Measurements from ENCODE around the gene IVL. TPM values are rescaled to one million over a fixed set of nuclear protein-coding genes. Genes with fewer than 3 reads are reported as not detected.

Gene IVL
- total RNA-seq, 2 experiments from 2014 or later, result not detected

GRCh38 chr1:152873495-152873894 is 34.9 kb upstream of the IVL start:
- ChIA-PET CTCF (no interaction called here), POLR2A (no interaction called here)
- no peak for TF ChIP-seq CTCF (IDR thresholded peaks at IDR 0.05)

GRCh38 chr1:152876827-152877226 is 31.5 kb upstream of the IVL start:
- intact Hi-C loops (cut with DNase I, micrococcal nuclease), result no loop called here
- ChIA-PET POLR2A (no interaction called here), CTCF (no interaction called here)
- no peaks in the 10 kb centered on the region for H3K36me3 ChIP-seq (ENCODE audit: insufficient read depth, low read length)
- Mint-ChIP-seq H3K4me1 (ENCODE audit: low read depth) (no peaks in the 10 kb centered on the region), H3K9me3 (no peaks in the 10 kb centered on the region), H3K27ac (no peak overlapping the region), H3K4me3 (no peak overlapping the region), H3K36me3 (ENCODE audit: low read depth) (no peaks in the 10 kb centered on the region), H3K27me3 (peaks cover 9% of the 10 kb centered on the region)
- H3K27ac ChIP-seq (ENCODE audit: low read depth in 1 of 2, low read length in 2 of 2), result no peak overlapping the region
- no peaks in the 10 kb centered on the region for H3K9me3 ChIP-seq (ENCODE audit: control insufficient read depth in 1 of 2, insufficient read depth in 1 of 2, low read length in 2 of 2)
- no peaks in the 10 kb centered on the region for H3K27me3 ChIP-seq (ENCODE audit: control insufficient read depth in 1 of 2, insufficient read depth in 2 of 2, low read length in 2 of 2)
- DNase-seq, result no peak
- ATAC-seq (ENCODE audit: poor library complexity), result no peak
- TF ChIP-seq CTCF (IDR thresholded peaks at IDR 0.05), result no peak
- H3K4me3 ChIP-seq (ENCODE audit: low read length), result no peak overlapping the region
- no peaks in the 10 kb centered on the region for H3K4me1 ChIP-seq (ENCODE audit: insufficient read depth, low read length)

More at GRCh38 chr1:152873495-152873894, 34.9 kb upstream of the IVL start:
- H3K4me1 Mint-ChIP-seq (ENCODE audit: low read depth), result no peaks in the 10 kb centered on the region
- no peak for DNase-seq
- H3K27ac Mint-ChIP-seq, result no peak overlapping the region
- intact Hi-C loops (cut with DNase I, micrococcal nuclease), result no loop called here
- H3K27me3 ChIP-seq (ENCODE audit: control insufficient read depth in 1 of 2, insufficient read depth in 2 of 2, low read length in 2 of 2), result no peaks in the 10 kb centered on the region
- H3K27me3 Mint-ChIP-seq, result peaks cover 18% of the 10 kb centered on the region
- H3K4me3 Mint-ChIP-seq, result no peak overlapping the region
- no peaks in the 10 kb centered on the region for H3K36me3 ChIP-seq (ENCODE audit: insufficient read depth, low read length)
- H3K4me1 ChIP-seq (ENCODE audit: insufficient read depth, low read length), result no peaks in the 10 kb centered on the region
- peaks cover 0 to 3% of the 10 kb centered on the region in 2 experiments for H3K9me3 ChIP-seq (ENCODE audit: control insufficient read depth in 1 of 2, insufficient read depth in 1 of 2, low read length in 2 of 2)
- no peak overlapping the region for H3K4me3 ChIP-seq (ENCODE audit: low read length)
- no peak overlapping the region for H3K27ac ChIP-seq (ENCODE audit: low read depth in 1 of 2, low read length in 2 of 2)
- no peak for ATAC-seq (ENCODE audit: poor library complexity)
- H3K9me3 Mint-ChIP-seq, result no peaks in the 10 kb centered on the region
- H3K36me3 Mint-ChIP-seq (ENCODE audit: low read depth), result no peaks in the 10 kb centered on the region

GRCh38 chr1:152878042-152878441 is 30.3 kb upstream of the IVL start, which contains the start of gene SMCP:
SMCP (plus strand) TSS chr1:152878322; CDS start chr1:152884423, 6,101 bp downstream.
- Mint-ChIP-seq H3K4me1 (ENCODE audit: low read depth) (no peaks in the 10 kb centered on the region), H3K4me3 (no peak within 1 kb of the TSS), H3K9me3 (no peaks in the 10 kb centered on the region), H3K36me3 (ENCODE audit: low read depth) (no peaks in the 10 kb centered on the region), H3K27ac (no peak within 1 kb of the TSS), H3K27me3 (peaks cover 4% of the 10 kb centered on the region)
- no peak for TF ChIP-seq CTCF (IDR thresholded peaks at IDR 0.05)
- H3K4me1 ChIP-seq (ENCODE audit: insufficient read depth, low read length), result no peaks in the 10 kb centered on the region
- DNase-seq (peak in 1 of 14 experiments; percentile 4), ATAC-seq (ENCODE audit: poor library complexity) (no peak)
- no peak within 1 kb of the TSS for H3K27ac ChIP-seq (ENCODE audit: low read depth in 1 of 2, low read length in 2 of 2)
- H3K4me3 ChIP-seq (ENCODE audit: low read length), result no peak within 1 kb of the TSS
- CTCF ChIA-PET, result no interaction called here
- H3K9me3 ChIP-seq (ENCODE audit: control insufficient read depth in 1 of 2, insufficient read depth in 1 of 2, low read length in 2 of 2), result no peaks in the 10 kb centered on the region
- no peaks in the 10 kb centered on the region for H3K36me3 ChIP-seq (ENCODE audit: insufficient read depth, low read length)
- intact Hi-C loops (cut with DNase I, micrococcal nuclease), result no loop called here
- POLR2A ChIA-PET, result no interaction called here
- H3K27me3 ChIP-seq (ENCODE audit: control insufficient read depth in 1 of 2, insufficient read depth in 2 of 2, low read length in 2 of 2), result no peaks in the 10 kb centered on the region
